Lower lobe of right lung (tissue), 2 donors: ENCODE results near the gene NUPR1. TPM values are rescaled to one million over a fixed set of nuclear protein-coding genes. Genes with fewer than 3 reads are reported as not detected.
"Not testable (repeated sequence)": the region's sequence is repeated elsewhere in the genome, so short reads cannot be mapped to it uniquely, and the experiment has no call there.

Experiments
- ATAC-seq, 2 donors: fragments of 200-7000 bp; cut with Tn5 transposase; one replicate each; pipeline ENCODE4 v1.9.1; 2020 to 2022; ENCODE audit warnings: mild to moderate bottlenecking in 2 of 2, moderate library complexity in 2 of 2
- DNase-seq: peaks from one replicate; pipeline ENCODE4 v3.0.0-alpha.2; 2020
- H3K27ac ChIP-seq: fragments of 200-600 bp; one replicate; pipeline ENCODE4 v1.8.0; 2022
- H3K27me3 ChIP-seq: fragments of 200-600 bp; one replicate; pipeline ENCODE4 v1.8.0; 2022; ENCODE audit warnings: low read depth
- H3K36me3 ChIP-seq: fragments of 200-600 bp; one replicate; pipeline ENCODE4 v1.8.0; 2022; ENCODE audit warnings: mild to moderate bottlenecking
- H3K4me1 ChIP-seq: fragments of 200-600 bp; one replicate; pipeline ENCODE4 v1.8.0; 2022
- H3K4me3 ChIP-seq: fragments of 200-600 bp; one replicate; pipeline ENCODE4 v1.8.0; 2022; ENCODE audit warnings: mild to moderate bottlenecking
- H3K9me3 ChIP-seq: fragments of 200-600 bp; one replicate; pipeline ENCODE4 v1.8.0; 2022
- CTCF ChIP-seq: fragments of 200-600 bp; IDR thresholded peaks from one replicate; pipeline ENCODE4 v1.8.0; 2022; ENCODE audit warnings: antibody characterized with exemption, mild to moderate bottlenecking
- intact Hi-C: fragments of 100-400 bp; cut with DNase I; formaldehyde crosslinking; loops from one replicate; pipeline ENCODE4 v1.11.0; 2022
- total RNA-seq: library from RNA; stranded (reverse); fragmentation: NEBNext Ultra II Directional; extraction: Animal tissue kit (Norgen Biotek cat#: 25700); gene quantifications from one replicate; pipeline ENCODE4 v1.2.1, GENCODE V29; 2021
- donor health status: DM: no; HTN: yes; CAD: no; lungs with severe emphysema.

NUPR1 gene
- total RNA-seq, 1 donor from 2014 or later: 302 TPM

DNA sequence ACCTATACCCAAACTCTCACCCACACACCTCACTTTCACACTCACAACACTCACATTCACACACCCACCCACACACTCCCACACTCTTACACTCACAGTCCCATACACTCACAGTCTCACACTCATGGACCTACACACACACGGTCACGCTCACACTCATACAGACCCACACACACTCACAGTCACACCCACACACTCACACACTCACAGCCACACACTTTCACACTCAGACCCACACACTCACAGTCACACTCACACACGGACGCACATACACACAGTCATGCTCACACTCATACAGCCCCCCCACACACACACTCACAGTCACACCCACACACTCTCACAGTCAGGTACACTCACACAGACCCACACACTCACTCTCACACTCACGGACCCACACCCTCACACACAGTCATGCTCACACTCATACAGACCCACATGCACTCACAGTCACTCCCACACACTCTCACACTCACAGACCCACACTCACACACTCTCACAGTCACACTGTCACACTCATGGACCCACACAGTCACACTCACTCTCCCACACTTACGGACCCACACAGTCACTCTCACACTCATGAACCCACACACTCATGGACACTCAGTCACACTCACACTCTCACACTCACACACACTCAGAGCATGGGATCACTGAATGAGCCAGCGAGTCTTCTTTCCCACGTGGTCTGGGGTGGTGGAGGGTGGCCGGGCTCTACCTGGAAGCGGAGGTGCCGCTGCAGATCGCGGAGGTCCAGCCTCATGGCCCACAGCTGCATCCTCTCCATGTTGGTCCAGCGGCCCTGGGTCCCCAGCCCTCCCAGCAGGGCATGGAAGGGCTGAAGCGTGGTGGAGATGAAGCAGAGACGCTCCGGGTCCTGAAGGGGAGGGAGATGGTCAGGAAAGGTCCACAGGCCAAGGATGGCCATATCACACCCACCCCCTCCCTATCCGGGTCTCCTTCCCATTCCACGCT lies 37.2 kb downstream of the NUPR1 start:
- no peaks in the 10 kb centered on the region for H3K4me1 ChIP-seq
- H3K9me3 ChIP-seq: no peaks in the 10 kb centered on the region
- no peak for TF ChIP-seq CTCF
- H3K27ac ChIP-seq: no peak overlapping the region
- H3K36me3 ChIP-seq: no peaks in the 10 kb centered on the region
- no peak overlapping the region for H3K4me3 ChIP-seq
- DNase-seq (no peak), ATAC-seq (no peak)
- intact Hi-C loops: no loop called here
- H3K27me3 ChIP-seq: no peaks in the 10 kb centered on the region

GRCh38 chr16:28500476-28501180 lies 38.1 kb downstream of the NUPR1 start:
- H3K36me3 ChIP-seq, H3K27ac ChIP-seq, H3K27me3 ChIP-seq, H3K4me1 ChIP-seq, DNase-seq, H3K9me3 ChIP-seq, H3K4me3 ChIP-seq, ATAC-seq, intact Hi-C loops: not testable (repeated sequence)

- Histone ChIP-seq H3K36me3 (no peaks in the 10 kb centered on the region), H3K27me3 (no peaks in the 10 kb centered on the region), H3K9me3 (no peaks in the 10 kb centered on the region), H3K4me3 (no peak overlapping the region), H3K4me1 (no peaks in the 10 kb centered on the region), H3K27ac (no peak overlapping the region)
- DNase-seq: no peak
- intact Hi-C loops: no loop called here
- no peak for TF ChIP-seq CTCF
- ATAC-seq: no peak
These were observed 38.9 kb downstream of the NUPR1 start for GRCh38 chr16:28499854-28500253.

DNA sequence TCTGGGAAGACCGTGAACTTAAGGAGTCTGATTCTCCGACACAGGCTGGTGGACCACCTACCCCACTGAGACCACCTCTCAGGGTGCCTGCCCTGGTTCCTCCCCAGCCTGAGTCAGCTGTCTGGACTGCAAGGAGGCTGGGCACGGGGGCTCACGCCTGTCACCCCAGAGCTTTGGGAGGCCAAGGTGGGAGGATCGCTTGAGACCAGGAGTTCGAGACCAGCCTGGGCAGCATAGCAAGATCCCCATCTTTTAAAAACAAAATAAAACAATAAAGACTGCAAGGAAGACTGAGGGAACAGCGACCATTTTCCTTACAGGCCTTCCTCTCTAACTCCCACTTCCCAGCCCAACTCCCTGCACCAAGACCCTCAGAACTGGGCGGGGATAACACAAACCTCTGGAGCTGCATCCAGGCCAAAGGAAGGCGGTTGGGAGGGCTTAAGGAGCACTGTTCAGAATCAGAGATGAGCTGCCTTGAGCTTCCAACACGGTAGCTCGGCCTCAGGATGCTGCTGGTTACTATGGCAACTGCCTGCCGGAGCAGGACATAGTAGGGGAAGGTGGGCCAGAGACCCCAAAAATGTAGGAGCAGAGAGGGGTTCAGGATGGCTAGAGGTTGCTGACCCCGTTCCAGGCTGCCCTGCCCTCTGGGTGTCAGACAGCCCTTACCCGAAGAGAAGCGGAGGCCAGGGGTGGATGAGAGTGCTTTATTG lies 40.0 kb downstream of the NUPR1 start:
- no peak for ATAC-seq
- intact Hi-C loops: no loop called here

GRCh38 chr16:28497861-28498599 lies 40.7 kb downstream of the NUPR1 start:
- intact Hi-C loops: no loop called here
- H3K4me1 ChIP-seq: peaks cover 8% of the 10 kb centered on the region
- no peak for TF ChIP-seq CTCF
- H3K36me3 ChIP-seq: no peaks in the 10 kb centered on the region
- H3K27me3 ChIP-seq: no peaks in the 10 kb centered on the region
- no peak overlapping the region for H3K27ac ChIP-seq
- H3K9me3 ChIP-seq: no peaks in the 10 kb centered on the region
- ATAC-seq (no peak), DNase-seq (no peak)
- H3K4me3 ChIP-seq: no peak overlapping the region

More for the DNA sequence above, 40.0 kb downstream of the NUPR1 start:
- Histone ChIP-seq H3K4me3 (no peak overlapping the region), H3K9me3 (no peaks in the 10 kb centered on the region), H3K27me3 (no peaks in the 10 kb centered on the region), H3K36me3 (no peaks in the 10 kb centered on the region), H3K4me1 (no peaks in the 10 kb centered on the region), H3K27ac (no peak overlapping the region)
- no peak for TF ChIP-seq CTCF
- no peak for DNase-seq
